H9 (cell line): ENCODE results near the gene ARID5A. TPM values are rescaled to one million over a fixed set of nuclear protein-coding genes. Genes with fewer than 3 reads are reported as not detected.

Source experiments
- DNase-seq: peaks from one replicate; pipeline ENCODE4 v3.0.0-alpha.2; 2017
- H2AFZ ChIP-seq: one replicate; pipeline ENCODE4 v1.6.1; 2013; ENCODE audit warnings: mild to moderate bottlenecking, low read length, control low read depth, moderate library complexity
- H2AK5ac ChIP-seq: 2 replicates; pipeline ENCODE4 v1.6.1; 2013; ENCODE audit warnings: low read length, control low read depth, mixed read lengths; ENCODE audit not compliant: insufficient read length
- H2BK120ac ChIP-seq: one replicate; pipeline ENCODE4 v1.6.1; 2013; ENCODE audit warnings: low read depth, mild to moderate bottlenecking, low read length, control low read depth, inconsistent platforms; ENCODE audit not compliant: poor library complexity, severe bottlenecking
- H2BK12ac ChIP-seq: 2 replicates; pipeline ENCODE4 v1.6.1; 2013; ENCODE audit warnings: low read length, control low read depth, mixed read lengths, low read depth; ENCODE audit not compliant: insufficient read length
- H2BK15ac ChIP-seq: 2 replicates; pipeline ENCODE4 v1.6.1; 2013; ENCODE audit warnings: low read depth, low read length, control low read depth
- H2BK20ac ChIP-seq: one replicate; pipeline ENCODE4 v1.6.1; 2013; ENCODE audit warnings: low read depth, mild to moderate bottlenecking, low read length, control low read depth, inconsistent platforms; ENCODE audit not compliant: poor library complexity, severe bottlenecking
- H2BK5ac ChIP-seq: 2 replicates; pipeline ENCODE4 v1.6.1; 2013; ENCODE audit warnings: low read length, control low read depth, mixed read lengths; ENCODE audit not compliant: insufficient read length
- H3K14ac ChIP-seq: 2 replicates; pipeline ENCODE4 v1.6.1; 2013; ENCODE audit warnings: low read length, control low read depth; ENCODE audit not compliant: insufficient read depth
- H3K18ac ChIP-seq: 2 replicates; pipeline ENCODE4 v1.6.1; 2013; ENCODE audit warnings: low read depth, mild to moderate bottlenecking, mixed read lengths, low read length, control low read depth; ENCODE audit not compliant: insufficient read length
- H3K23ac ChIP-seq: 2 replicates; pipeline ENCODE4 v1.6.1; 2013; ENCODE audit warnings: low read length, control low read depth, mixed read lengths, low read depth; ENCODE audit not compliant: insufficient read length
- H3K23me2 ChIP-seq: 2 replicates; pipeline ENCODE4 v1.6.1; 2013; ENCODE audit warnings: low read depth, mild to moderate bottlenecking, mixed read lengths, low read length, control low read depth; ENCODE audit not compliant: insufficient read length, poor library complexity, severe bottlenecking
- H3K27ac ChIP-seq: 2 replicates; pipeline ENCODE4 v1.5.1; 2013; ENCODE audit warnings: low read length, control low read depth, mixed read lengths, low read depth; ENCODE audit not compliant: insufficient read length
- H3K27me3 ChIP-seq: 2 replicates; pipeline ENCODE4 v1.6.1; 2013; ENCODE audit warnings: low read length, control low read depth, inconsistent platforms; ENCODE audit not compliant: insufficient read depth
- H3K4ac ChIP-seq: 2 replicates; pipeline ENCODE4 v1.6.1; 2013; ENCODE audit warnings: low read depth, mild to moderate bottlenecking, control low read depth, inconsistent platforms, low read length, moderate library complexity
- H3K4me1 ChIP-seq: 2 replicates; pipeline ENCODE4 v1.6.1; 2013; ENCODE audit warnings: low read length, control low read depth, inconsistent platforms; ENCODE audit not compliant: insufficient read depth
- H3K4me2 ChIP-seq: 2 replicates; pipeline ENCODE4 v1.6.1; 2013; ENCODE audit warnings: low read length, control low read depth, mixed read lengths; ENCODE audit not compliant: insufficient read length, insufficient read depth
- H3K56ac ChIP-seq: 2 replicates; pipeline ENCODE4 v1.6.1; 2013; ENCODE audit warnings: low read depth, mild to moderate bottlenecking, mixed read lengths, low read length, control low read depth; ENCODE audit not compliant: insufficient read length
- H3K79me1 ChIP-seq: 2 replicates; pipeline ENCODE4 v1.6.1; 2013; ENCODE audit warnings: low read depth, mild to moderate bottlenecking, moderate library complexity, low read length, control low read depth, inconsistent platforms; ENCODE audit not compliant: insufficient read depth, poor library complexity, severe bottlenecking
- H3K79me2 ChIP-seq: 2 replicates; pipeline ENCODE4 v1.6.1; 2013; ENCODE audit warnings: low read length, control low read depth, inconsistent platforms; ENCODE audit not compliant: insufficient read depth
- H3K9ac ChIP-seq: 2 replicates; pipeline ENCODE4 v1.6.1; 2013; ENCODE audit warnings: low read length, control low read depth, mixed read lengths; ENCODE audit not compliant: insufficient read length; ENCODE audit errors: extremely low read depth
- H3K9me3 ChIP-seq: one replicate; pipeline ENCODE4 v1.6.1; 2013; ENCODE audit warnings: low read depth, low read length, inconsistent platforms; ENCODE audit not compliant: control insufficient read depth
- H3T11ph ChIP-seq: one replicate; pipeline ENCODE4 v1.6.1; 2013; ENCODE audit warnings: mild to moderate bottlenecking, low read length, control low read depth, inconsistent platforms
- H4K20me1 ChIP-seq: one replicate; pipeline ENCODE4 v1.6.1; 2013; ENCODE audit not compliant: control insufficient read depth, insufficient read length, insufficient read depth
- H4K5ac ChIP-seq: 2 replicates; pipeline ENCODE4 v1.6.1; 2013; ENCODE audit warnings: low read depth, mild to moderate bottlenecking, mixed read lengths, low read length, control low read depth; ENCODE audit not compliant: insufficient read length
- H4K8ac ChIP-seq: replicated peaks from 2 replicates; pipeline ENCODE4 v1.6.1; 2013; ENCODE audit warnings: low read length, control low read depth, mixed read lengths, low read depth; ENCODE audit not compliant: insufficient read length
- H4K91ac ChIP-seq: 2 replicates; pipeline ENCODE4 v1.6.1; 2013; ENCODE audit warnings: low read depth, mild to moderate bottlenecking, moderate library complexity, mixed read lengths, low read length, control low read depth; ENCODE audit not compliant: insufficient read length
- H3K27ac Mint-ChIP-seq, 3 experiments: 2 replicates in 2 of 3; 3 replicates in 1 of 3; pipeline ENCODE4 v1.8.0; 2020 to 2021; ENCODE audit warnings: mixed read lengths in 3 of 3, mild to moderate bottlenecking in 1 of 3, moderate library complexity in 1 of 3
- H3K27me3 Mint-ChIP-seq: 2 replicates; pipeline ENCODE4 v1.8.0; 2021; ENCODE audit warnings: low read depth, mild to moderate bottlenecking, moderate library complexity, mixed read lengths
- H3K36me3 Mint-ChIP-seq, 3 experiments: 2 replicates in 2 of 3; 3 replicates in 1 of 3; pipeline ENCODE4 v1.8.0; 2020 to 2021; ENCODE audit warnings: low read depth in 3 of 3, mixed read lengths in 3 of 3; ENCODE audit not compliant: insufficient read depth in 1 of 3
- H3K4me1 Mint-ChIP-seq, 2 experiments: 2 replicates each; pipeline ENCODE4 v1.8.0; 2020; ENCODE audit warnings: mixed read lengths in 2 of 2
- H3K4me3 Mint-ChIP-seq, 2 experiments: 2 replicates in 1 of 2; 3 replicates in 1 of 2; pipeline ENCODE4 v1.8.0; 2020 to 2021; ENCODE audit warnings: mild to moderate bottlenecking in 2 of 2, mixed read lengths in 2 of 2, moderate library complexity in 1 of 2
- H3K9me3 Mint-ChIP-seq, 2 experiments: 2 replicates in 1 of 2; 3 replicates in 1 of 2; pipeline ENCODE4 v1.8.0; 2020; ENCODE audit warnings: mild to moderate bottlenecking in 2 of 2, mixed read lengths in 2 of 2, moderate library complexity in 1 of 2
- CTCF ChIP-seq: fragments of 200-600 bp; sonication (generic); conservative IDR thresholded peaks from 3 replicates; pipeline ENCODE4 v1.8.0; 2021; ENCODE audit warnings: antibody characterized with exemption, mild to moderate bottlenecking
- WGBS: extraction: QIAGEN DNeasy Blood & Tissue Kit; methylation state at CpG from one replicate; pipeline ENCODE4 v1.1.7; 2013; ENCODE audit warnings: missing lambda C conversion rate, low lambda C conversion rate, mixed read lengths; ENCODE audit not compliant: insufficient read length; ENCODE audit errors: extremely low coverage; 5-methylcytosine and 5-hydroxymethylcytosine counted together
- total RNA-seq: library from RNA; stranded (reverse); gene quantifications from 2 replicates; pipeline ENCODE4 v1.2.1, GENCODE V29; 2021

The ARID5A gene
- total RNA-seq, 1 experiment from 2014 or later, result 4.5 TPM

- no CpG with 5 or more reads among the region's 1 CpG for WGBS
- H3K18ac ChIP-seq, result no peak overlapping the region
- no peaks in the 10 kb centered on the region for H3K36me3 Mint-ChIP-seq
These were observed 39.4 kb downstream of the ARID5A start for GRCh38 chr2:96575785-96576456.

More at GRCh38 chr2:96575785-96576456, 39.4 kb downstream of the ARID5A start:
- Histone ChIP-seq H3K27me3 (no peaks in the 10 kb centered on the region), H3K4me2 (no peak overlapping the region), H3K9ac (no peak overlapping the region), H4K20me1 (no peaks in the 10 kb centered on the region), H4K8ac (no peak overlapping the region), H2BK12ac (no peak overlapping the region), H3T11ph (no peak overlapping the region), H3K9me3 (no peaks in the 10 kb centered on the region), H2BK15ac (no peak overlapping the region), H2AK5ac (no peak overlapping the region), H3K4ac (no peak overlapping the region), H4K91ac (no peak overlapping the region), H3K56ac (no peak overlapping the region), H2BK20ac (no peak overlapping the region), H2BK120ac (no peak overlapping the region), H2BK5ac (no peak overlapping the region), H3K23me2 (no peaks in the 10 kb centered on the region), H3K27ac (no peak overlapping the region), H4K5ac (no peak overlapping the region), H3K79me1 (no peaks in the 10 kb centered on the region), H3K79me2 (no peaks in the 10 kb centered on the region), H3K23ac (no peak overlapping the region), H2AFZ (no peak overlapping the region), H3K4me1 (no peaks in the 10 kb centered on the region), H3K14ac (no peak overlapping the region)
- no peak for DNase-seq
- Mint-ChIP-seq H3K27me3 (no peaks in the 10 kb centered on the region; the same call in 1 of the 2 replicates), H3K9me3 (no peaks in the 10 kb centered on the region), H3K27ac (no peak overlapping the region), H3K4me3 (no peak overlapping the region), H3K4me1 (peaks cover 0 to 2% of the 10 kb centered on the region in 2 experiments; a peak in 1 of 4 replicates)
- TF ChIP-seq CTCF, result no peak
